ENCODE data around the gene C11orf58. TPM values are rescaled to one million over a fixed set of nuclear protein-coding genes. Genes with fewer than 3 reads are reported as not detected.

C11orf58 gene
- total and polyA plus RNA-seq, 2 donors (not counting 1 experiment from before 2014, with no cell fraction given), result 28.8 to 125 TPM

GRCh38 chr11:16797776-16798175, 59.3 kb downstream of the C11orf58 start:
- DNase-seq, result no peak
- intact Hi-C loops (cut with micrococcal nuclease), result no loop called here
- Mint-ChIP-seq H3K27me3 (no peaks in the 10 kb centered on the region), H3K4me3 (no peak overlapping the region), H3K9me3 (ENCODE audit: insufficient read depth) (no peaks in the 10 kb centered on the region), H3K4me1 (no peaks in the 10 kb centered on the region), H3K27ac (no peak overlapping the region)
- H3K4me3 ChIP-seq (ENCODE audit: control extremely low read depth in 1 of 5, extremely low read depth in 1 of 5, insufficient read depth in 1 of 5, low read depth in 2 of 5, low read length in 4 of 5), result no peak overlapping the region
- ATAC-seq (ENCODE audit: low read depth), result no peak
- CTCF ChIA-PET, result interaction anchor here (2.2 kb wide), 1 partner anchor 12 kb away, joined by 19 read pairs; no protein-coding TSS in a partner anchor
- TF ChIP-seq EZH2 (IDR thresholded peaks at IDR 0.05; ENCODE audit: borderline replicate concordance, insufficient read depth, low read depth, low read length, poor library complexity, severe bottlenecking), result no peak
- TF ChIP-seq CTCF (IDR thresholded peaks at IDR 0.05), result no peak
- H4K20me1 ChIP-seq (ENCODE audit: control insufficient read depth, insufficient read depth, low read length, poor library complexity, severe bottlenecking), result no peaks in the 10 kb centered on the region
- H3K27ac ChIP-seq (ENCODE audit: low read length in 2 of 2), result no peak overlapping the region
- H3K4me1 ChIP-seq (ENCODE audit: control insufficient read depth in 2 of 2, insufficient read depth in 2 of 2, low read length in 2 of 2), result no peaks in the 10 kb centered on the region
- no peaks in the 10 kb centered on the region for H3K27me3 ChIP-seq (replicated peaks in 1 of 4; ENCODE audit: control extremely low read depth in 1 of 4, control insufficient read depth in 3 of 4, insufficient read depth in 4 of 4, low read length in 3 of 4)
- no peak overlapping the region for H3K9ac ChIP-seq (ENCODE audit: low read length)
- POLR2A ChIA-PET, result no interaction called here
- H3K9me3 ChIP-seq (ENCODE audit: control extremely low read depth in 1 of 3, control insufficient read depth in 2 of 3, insufficient read depth in 1 of 3, low read length in 2 of 3), result no peaks in the 10 kb centered on the region
- H2AFZ ChIP-seq (ENCODE audit: insufficient read depth, low read depth, low read length, poor library complexity, severe bottlenecking), result no peak overlapping the region
- no peaks in the 10 kb centered on the region for H3K36me3 ChIP-seq (replicated peaks in 1 of 2; ENCODE audit: control extremely low read depth in 1 of 2, control insufficient read depth in 1 of 2, extremely low read depth in 1 of 2, insufficient read depth in 2 of 2, low read length in 1 of 2)
- 100% methylated on average over 1 of the region's 3 CpGs for WGBS (ENCODE audit: insufficient coverage)
- H3K79me2 ChIP-seq (ENCODE audit: control insufficient read depth, insufficient read depth, low read length), result no peaks in the 10 kb centered on the region
- no peak overlapping the region for H3K4me2 ChIP-seq (replicated peaks; ENCODE audit: low read depth, low read length, poor library complexity, severe bottlenecking)

- Histone ChIP-seq H4K20me1 (ENCODE audit: control insufficient read depth, insufficient read depth, low read length, poor library complexity, severe bottlenecking) (no peaks in the 10 kb centered on the region), H3K79me2 (ENCODE audit: control insufficient read depth, insufficient read depth, low read length) (no peaks in the 10 kb centered on the region), H3K4me1 (ENCODE audit: control insufficient read depth in 2 of 2, insufficient read depth in 2 of 2, low read length in 2 of 2) (no peaks in the 10 kb centered on the region), H3K27ac (ENCODE audit: low read length in 2 of 2) (no peak overlapping the region), H3K9ac (ENCODE audit: low read length) (no peak overlapping the region), H3K9me3 (ENCODE audit: control extremely low read depth in 1 of 3, control insufficient read depth in 2 of 3, insufficient read depth in 1 of 3, low read length in 2 of 3) (no peaks in the 10 kb centered on the region), H3K4me2 (replicated peaks; ENCODE audit: low read depth, low read length, poor library complexity, severe bottlenecking) (no peak overlapping the region), H3K36me3 (replicated peaks in 1 of 2; ENCODE audit: control extremely low read depth in 1 of 2, control insufficient read depth in 1 of 2, extremely low read depth in 1 of 2, insufficient read depth in 2 of 2, low read length in 1 of 2) (no peaks in the 10 kb centered on the region), H2AFZ (ENCODE audit: insufficient read depth, low read depth, low read length, poor library complexity, severe bottlenecking) (no peak overlapping the region), H3K4me3 (ENCODE audit: control extremely low read depth in 1 of 5, extremely low read depth in 1 of 5, insufficient read depth in 1 of 5, low read depth in 2 of 5, low read length in 4 of 5) (no peak overlapping the region), H3K27me3 (replicated peaks in 1 of 4; ENCODE audit: control extremely low read depth in 1 of 4, control insufficient read depth in 3 of 4, insufficient read depth in 4 of 4, low read length in 3 of 4) (no peaks in the 10 kb centered on the region)
- no peak for DNase-seq
- Mint-ChIP-seq H3K9me3 (ENCODE audit: insufficient read depth) (no peaks in the 10 kb centered on the region), H3K27ac (no peak overlapping the region), H3K4me1 (no peaks in the 10 kb centered on the region), H3K4me3 (no peak overlapping the region), H3K27me3 (no peaks in the 10 kb centered on the region)
- TF ChIP-seq EZH2 (IDR thresholded peaks at IDR 0.05; ENCODE audit: borderline replicate concordance, insufficient read depth, low read depth, low read length, poor library complexity, severe bottlenecking) (no peak), CTCF (IDR thresholded peaks at IDR 0.05) (no peak)
- WGBS (ENCODE audit: insufficient coverage), result no CpG with 5 or more reads among the region's 1 CpG
- ChIA-PET POLR2A (no interaction called here), CTCF (interaction anchor here (1.2 kb wide), 1 partner anchor 584 kb away, joined by 3 read pairs; no protein-coding TSS in a partner anchor)
- intact Hi-C loops (cut with micrococcal nuclease), result no loop called here
- no peak for ATAC-seq (ENCODE audit: low read depth)
Measured at GRCh38 chr11:16799221-16799620, 60.8 kb downstream of the C11orf58 start.
